HCT116 (cell line): ENCODE results near the gene NAPA. TPM values are rescaled to one million over a fixed set of nuclear protein-coding genes. Genes with fewer than 3 reads are reported as not detected.

Experiments used
- ATAC-seq: fragments of 200-7000 bp; cut with Tn5 transposase; 2 replicates; pipeline ENCODE4 v1.9.1; 2020; ENCODE audit warnings: mild to moderate bottlenecking, moderate library complexity
- BruUV-seq: library from RNA; stranded (reverse); fragments of 400-500 nt; replicated peaks from 2 replicates; lab custom pipeline; 2021; lab: Mats Ljungman, UMichigan
- CTCF ChIA-PET: fragments of 300-600 bp; sonication (Branson Sonifier 250); formaldehyde crosslinking; loops from one replicate; lab custom pipeline; 2021; ENCODE audit warnings: antibody characterized with exemption; lab: Charles Lee
- POLR2A ChIA-PET: fragments of 300-600, 350-600 bp; sonication (Branson Sonifier 250); formaldehyde crosslinking; loops from one replicate; lab custom pipeline; 2021; ENCODE audit warnings: antibody characterized with exemption; lab: Charles Lee
- RAD21 ChIA-PET, 2 experiments: fragments of 300-600 bp; sonication (Branson Sonifier 250); formaldehyde crosslinking; loops; one replicate each; lab custom pipeline; 2023; ENCODE audit warnings: low total read pairs in 2 of 2; ENCODE audit not compliant: uncharacterized antibody in 2 of 2, unreplicated experiment in 2 of 2, low non-redundant PET in 1 of 2; lab: Charles Lee
- DNase-seq: peaks from one replicate; pipeline ENCODE4 v3.0.0-alpha.2; 2010; ENCODE audit warnings: low read depth, low spot score
- H2AFZ ChIP-seq: fragments of 200-600 bp; shearing (Covaris generic), sonication (generic); 2 replicates; pipeline ENCODE4 v1.6.1; 2017; ENCODE audit warnings: low read depth, mixed run types, mixed read lengths, antibody characterized with exemption, low read length; ENCODE audit not compliant: poor library complexity, severe bottlenecking
- H3K27ac ChIP-seq: 2 replicates; pipeline ENCODE4 v1.5.1; 2012; ENCODE audit warnings: low read depth, low read length
- H3K27me3 ChIP-seq: fragments of 200-600 bp; sonication (generic); 2 replicates; pipeline ENCODE4 v1.6.1; 2016; ENCODE audit warnings: mixed run types, low read length, mixed read lengths; ENCODE audit not compliant: insufficient read depth
- H3K36me3 ChIP-seq, 2 experiments: fragments of 200-500 bp in 1 of 2; fragments of 200-600 bp in 1 of 2; sonication (Bioruptor generic) in 1 of 2; sonication (generic) in 1 of 2; 2 replicates each; pipeline versions ENCODE4 v1.5.1 to v1.6.1; 2014 to 2016; ENCODE audit warnings: low read length in 2 of 2, inconsistent platforms in 1 of 2, mixed read lengths in 1 of 2, mixed run types in 1 of 2; ENCODE audit not compliant: insufficient read depth in 2 of 2, control insufficient read depth in 1 of 2
- H3K4me1 ChIP-seq, 2 experiments: fragments of 200-600 bp in 1 of 2; sonication (generic) in 1 of 2; 2 replicates each; pipeline versions ENCODE4 v1.5.1 to v1.6.1; 2012 to 2017; ENCODE audit warnings: low read length in 2 of 2, inconsistent platforms in 1 of 2, mild to moderate bottlenecking in 1 of 2, mixed read lengths in 1 of 2, mixed run types in 1 of 2, moderate library complexity in 1 of 2; ENCODE audit not compliant: insufficient read depth in 2 of 2, control insufficient read depth in 1 of 2
- H3K4me2 ChIP-seq: fragments of 200-600 bp; sonication (generic); 2 replicates; pipeline ENCODE4 v1.6.1; 2017; ENCODE audit warnings: mixed run types, low read length, mixed read lengths
- H3K4me3 ChIP-seq, 2 experiments: fragments of 200-600 bp in 1 of 2; sonication (generic) in 1 of 2; replicated peaks in 1 of 2; 2 replicates each; pipeline ENCODE4 v1.5.1; 2011 to 2016; ENCODE audit warnings: low read length in 2 of 2, control low read depth in 1 of 2, low read depth in 1 of 2, mild to moderate bottlenecking in 1 of 2, mixed read lengths in 1 of 2, mixed run types in 1 of 2
- H3K79me2 ChIP-seq: fragments of 200-600 bp; sonication (generic); 2 replicates; pipeline ENCODE4 v1.6.1; 2017; ENCODE audit warnings: mild to moderate bottlenecking, mixed run types, low read length, moderate library complexity, mixed read lengths; ENCODE audit not compliant: insufficient read depth
- H3K9ac ChIP-seq: fragments of 200-600 bp; sonication (generic); 2 replicates; pipeline ENCODE4 v1.6.1; 2016; ENCODE audit warnings: low read length, mixed read lengths
- H3K9me2 ChIP-seq: fragments of 200-600 bp; sonication (generic), shearing (Covaris generic); 2 replicates; pipeline ENCODE4 v1.6.1; 2017; ENCODE audit warnings: mixed run types, mild to moderate bottlenecking, moderate library complexity; ENCODE audit not compliant: insufficient read depth
- H3K9me3 ChIP-seq, 2 experiments: fragments of 200-500 bp in 1 of 2; fragments of 200-600 bp in 1 of 2; sonication (Bioruptor generic) in 1 of 2; sonication (generic) in 1 of 2; 2 replicates each; pipeline ENCODE4 v1.6.1; 2014 to 2017; ENCODE audit warnings: low read length in 2 of 2, mixed read lengths in 2 of 2, inconsistent platforms in 1 of 2, low read depth in 1 of 2, mild to moderate bottlenecking in 1 of 2, mixed run types in 1 of 2, moderate library complexity in 1 of 2; ENCODE audit not compliant: control insufficient read depth in 1 of 2, insufficient read depth in 1 of 2
- H4K20me1 ChIP-seq: fragments of 200-600 bp; sonication (generic), shearing (Covaris generic); 2 replicates; pipeline ENCODE4 v1.6.1; 2017; ENCODE audit warnings: mixed run types, mild to moderate bottlenecking, moderate library complexity; ENCODE audit not compliant: insufficient read depth
- ATF3 ChIP-seq: IDR thresholded peaks from 2 replicates; pipeline ENCODE4 v1.6.1; 2012
- CBX3 ChIP-seq: IDR thresholded peaks from 2 replicates; pipeline ENCODE4 v1.6.1; 2012; ENCODE audit warnings: low read depth
- CEBPB ChIP-seq: IDR thresholded peaks from 2 replicates; pipeline ENCODE4 v1.6.1; 2012; ENCODE audit warnings: low read depth
- EGR1 ChIP-seq: IDR thresholded peaks from 2 replicates; pipeline ENCODE4 v1.6.1; 2012; ENCODE audit warnings: low read depth
- ELF1 ChIP-seq: IDR thresholded peaks from 2 replicates; pipeline ENCODE4 v1.6.1; 2012; ENCODE audit warnings: low read depth, borderline replicate concordance
- EZH2 ChIP-seq: fragments of 200-600 bp; sonication (generic); IDR thresholded peaks from 2 replicates; pipeline ENCODE4 v1.6.1; 2017; ENCODE audit warnings: antibody characterized with exemption, mixed run types
- EZH2phosphoT487 ChIP-seq: fragments of 200-600 bp; IDR thresholded peaks from 2 replicates; pipeline ENCODE4 v1.6.1; 2018; ENCODE audit warnings: antibody characterized with exemption, borderline replicate concordance
- FOSL1 ChIP-seq: IDR thresholded peaks from 2 replicates; pipeline ENCODE4 v1.6.1; 2012; ENCODE audit warnings: low read depth
- JUND ChIP-seq: IDR thresholded peaks from 2 replicates; pipeline ENCODE4 v1.6.1; 2012
- MAX ChIP-seq: IDR thresholded peaks from 2 replicates; pipeline ENCODE4 v1.6.1; 2012
- POLR2A ChIP-seq: IDR thresholded peaks from 2 replicates; pipeline ENCODE4 v1.7.0; 2011; ENCODE audit warnings: borderline replicate concordance; ENCODE audit not compliant: insufficient read depth, insufficient read length; ENCODE audit errors: extremely low read depth
- POLR2AphosphoS5 ChIP-seq: IDR thresholded peaks from 2 replicates; pipeline ENCODE4 v1.6.1; 2011; ENCODE audit warnings: mild to moderate bottlenecking, low read depth, low read length, moderate library complexity
- RAD21 ChIP-seq: IDR thresholded peaks from 2 replicates; pipeline ENCODE4 v1.6.1; 2012; ENCODE audit warnings: low read depth, mild to moderate bottlenecking
- SIN3A ChIP-seq: IDR thresholded peaks from 2 replicates; pipeline ENCODE4 v1.6.1; 2012; ENCODE audit warnings: low read depth
- SP1 ChIP-seq: IDR thresholded peaks from 2 replicates; pipeline ENCODE4 v1.6.1; 2012; ENCODE audit warnings: low read depth
- SRF ChIP-seq: IDR thresholded peaks from 2 replicates; pipeline ENCODE4 v1.6.1; 2012; ENCODE audit warnings: low read depth
- YY1 ChIP-seq: IDR thresholded peaks from 2 replicates; pipeline ENCODE4 v1.6.1; 2011; ENCODE audit warnings: low read length, low read depth, moderate library complexity, mild to moderate bottlenecking; ENCODE audit not compliant: insufficient replicate concordance; ENCODE audit errors: extremely low read depth
- ZBTB33 ChIP-seq: IDR thresholded peaks from 2 replicates; pipeline ENCODE4 v1.6.1; 2011; ENCODE audit warnings: mild to moderate bottlenecking, low read length, moderate library complexity; ENCODE audit not compliant: insufficient replicate concordance; ENCODE audit errors: extremely low read depth
- ZFX ChIP-seq: fragments of 450-650 bp; IDR thresholded peaks from 2 replicates; pipeline ENCODE4 v1.6.1; 2017
- ZNF274 ChIP-seq: fragments of 200-500 bp; sonication (Bioruptor generic); IDR thresholded peaks from 2 replicates; pipeline ENCODE4 v1.6.1; 2014; ENCODE audit warnings: mild to moderate bottlenecking, low read depth, low read length, inconsistent platforms
- intact Hi-C: fragments of 100-400 bp; cut with micrococcal nuclease; formaldehyde crosslinking; loops from 2 replicates; pipeline ENCODE4 v1.10.0; 2022
- total RNA-seq: library from RNA; stranded (reverse); gene quantifications from one replicate; pipeline ENCODE4 v1.2.1, GENCODE V29; 2021; ENCODE audit not compliant: unreplicated experiment

Gene NAPA
- total RNA-seq, 1 experiment from 2014 or later = 58.8 TPM

GRCh38 chr19:47494729-47495128, 20.1 kb downstream of the NAPA start:
- no peak overlapping the region for H3K4me2 ChIP-seq
- no peak for ATAC-seq
- H3K4me1 ChIP-seq = no peaks in the 10 kb centered on the region
- no peak overlapping the region for H2AFZ ChIP-seq
- no peak for DNase-seq
- no peaks in the 10 kb centered on the region for H3K9me3 ChIP-seq
- no peaks in the 10 kb centered on the region for H3K9me2 ChIP-seq
- H3K27me3 ChIP-seq = no peaks in the 10 kb centered on the region
- no peak overlapping the region for H3K27ac ChIP-seq
- H3K9ac ChIP-seq = no peak overlapping the region
- RAD21 ChIA-PET = no interaction called here
- H4K20me1 ChIP-seq = no peaks in the 10 kb centered on the region
- H3K4me3 ChIP-seq = no peak overlapping the region
- no peaks in the 10 kb centered on the region for H3K79me2 ChIP-seq
- intact Hi-C loops = no loop called here
- CTCF ChIA-PET = interaction anchor here (1.1 kb wide), 1 partner anchor 11 kb away, joined by 3 read pairs; the partner anchor contains the start of gene KPTN
- POLR2A ChIA-PET = interaction anchor here (2.6 kb wide), 1 partner anchor 10 kb away, joined by 10 read pairs; the partner anchor contains the start of gene KPTN
- H3K36me3 ChIP-seq = peaks cover 2 to 5% of the 10 kb centered on the region in 2 experiments; a peak in 1 of 4 replicates
- TF ChIP-seq POLR2AphosphoS5 (no peak), SP1 (no peak), RAD21 (no peak), SIN3A (no peak), FOSL1 (no peak), EGR1 (no peak), ELF1 (no peak), SRF (no peak), CBX3 (no peak), EZH2phosphoT487 (no peak), ATF3 (no peak), JUND (no peak), EZH2 (no peak), YY1 (no peak)
- BruUV-seq = no TSS peak

GRCh38 chr19:47494211-47494547, 20.7 kb downstream of the NAPA start:
- Histone ChIP-seq H3K27ac (no peak overlapping the region), H2AFZ (no peak overlapping the region), H4K20me1 (no peaks in the 10 kb centered on the region), H3K4me3 (no peak overlapping the region), H3K79me2 (no peaks in the 10 kb centered on the region), H3K9me2 (no peaks in the 10 kb centered on the region), H3K9ac (no peak overlapping the region), H3K36me3 (peaks cover 2 to 5% of the 10 kb centered on the region in 2 experiments; a peak in 1 of 4 replicates), H3K27me3 (no peaks in the 10 kb centered on the region), H3K4me1 (0 out of 4 replicates have a peak, but pooled peaks cover 0 to 2% of the 10 kb centered on the region in 2 experiments), H3K4me2 (no peak overlapping the region), H3K9me3 (no peaks in the 10 kb centered on the region)
- DNase-seq = no peak
- ChIA-PET RAD21 (no interaction called here), POLR2A (interaction anchor here (2.6 kb wide), 1 partner anchor 10 kb away, joined by 10 read pairs; the partner anchor contains the start of gene KPTN), CTCF (interaction anchor here (1.1 kb wide), 1 partner anchor 10 kb away, joined by 3 read pairs; the partner anchor contains the start of gene KPTN)
- intact Hi-C loops = no loop called here
- ATAC-seq = no peak
- BruUV-seq = no TSS peak
- TF ChIP-seq SP1 = no peak
- TF ChIP-seq POLR2A = no peak
- TF ChIP-seq ZFX = no peak
- no peak for TF ChIP-seq YY1
- TF ChIP-seq ZBTB33 = no peak
- TF ChIP-seq EZH2 = no peak
- no peak for TF ChIP-seq ZNF274
- TF ChIP-seq MAX = no peak
- TF ChIP-seq FOSL1 = no peak
- no peak for TF ChIP-seq SIN3A
- no peak for TF ChIP-seq POLR2AphosphoS5
- TF ChIP-seq CEBPB = no peak
- TF ChIP-seq EGR1 = no peak
- no peak for TF ChIP-seq ELF1
